ENCODE measurements around the gene PANK3.

DNA sequence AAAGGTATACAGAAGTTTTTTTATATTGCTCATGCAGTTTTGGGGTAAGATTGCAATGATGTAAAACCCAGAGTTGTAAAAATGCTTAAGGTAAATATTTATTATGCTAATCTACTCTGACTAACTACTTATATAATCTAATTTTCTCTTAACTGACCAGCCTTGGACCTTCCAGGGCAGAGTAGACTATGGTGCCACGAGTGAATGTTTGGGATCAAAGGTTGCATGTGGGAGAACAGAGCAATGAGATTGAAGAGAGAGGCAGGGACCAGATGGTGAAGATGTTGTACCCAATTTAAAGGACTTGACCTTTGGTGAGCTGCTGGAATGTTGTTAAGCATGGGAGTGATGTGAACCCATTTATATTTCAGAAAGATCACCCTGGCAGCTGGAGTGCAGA is 34.8 kb upstream of the PANK3 start:
- no peak for TF ChIP-seq CTCF (conservative IDR thresholded peaks at IDR 0.05 in 1 of 2, IDR thresholded peaks at IDR 0.05 in 1 of 2; ENCODE audit: low read depth in 1 of 2, low read length in 2 of 2)
- TF ChIP-seq EZH2 (IDR thresholded peaks at IDR 0.05; ENCODE audit: low read length, missing control alignments) = no peak

Measured in fibroblast of lung (primary cell).